Peyer's patch (tissue), 4 donors: Measurements from ENCODE around the gene RNASE8. TPM values are rescaled to one million over a fixed set of nuclear protein-coding genes. Genes with fewer than 3 reads are reported as not detected.

ENCODE experiments used
- DNase-seq, 3 donors: peaks; one replicate each; pipeline ENCODE4 v3.0.0-alpha.2; 2017 to 2019
- H3K27ac ChIP-seq, 4 donors: fragments of 200-600 bp; sonication (generic); one replicate each; pipeline ENCODE4 v1.5.1; 2016 to 2019
- H3K27me3 ChIP-seq, 2 donors: fragments of 200-600 bp; sonication (generic); one replicate each; pipeline ENCODE4 v1.5.1; 2019
- H3K36me3 ChIP-seq, 3 donors: fragments of 200-600 bp; sonication (generic); one replicate each; pipeline ENCODE4 v1.5.1; 2016 to 2019
- H3K4me1 ChIP-seq, 4 donors: fragments of 200-600 bp; sonication (generic); one replicate each; pipeline ENCODE4 v1.5.1; 2016 to 2019
- H3K4me3 ChIP-seq, 4 donors: fragments of 200-600 bp; sonication (generic); 1 replicate in 3 of 4; 2 replicates in 1 of 4; pipeline ENCODE4 v1.5.1; 2016 to 2019; ENCODE audit warnings: mild to moderate bottlenecking in 1 of 4
- H3K9me3 ChIP-seq, 4 donors: fragments of 200-600 bp; sonication (generic); one replicate each; pipeline ENCODE4 v1.5.1; 2016 to 2019; ENCODE audit warnings: mild to moderate bottlenecking in 1 of 4
- POLR2A ChIP-seq, 2 donors: fragments of 450-650 bp; IDR thresholded peaks; one replicate each; pipeline ENCODE4 v1.5.1; 2017; ENCODE audit warnings: antibody characterized with exemption in 2 of 2, mild to moderate bottlenecking in 2 of 2, moderate library complexity in 2 of 2
- total RNA-seq, 4 donors: library from RNA; depleted of rRNA; stranded (reverse); fragments of >200 nt; gene quantifications; one replicate each; pipeline ENCODE4 v1.1.0, GENCODE V29; 2016
- TF ChIP-seq, protein P1 (sequence below), 6 experiments: fragments of 450-650 bp in 4 of 6; fragments of 200-600 bp in 2 of 6; sonication (generic) in 1 of 6; IDR thresholded peaks; one replicate each; pipeline ENCODE4 v1.5.1; 2017 to 2019; ENCODE audit warnings: antibody characterized with exemption in 6 of 6, mild to moderate bottlenecking in 3 of 6, moderate library complexity in 1 of 6

Gene RNASE8
- total RNA-seq, 4 donors from 2014 or later: not detected

DNA sequence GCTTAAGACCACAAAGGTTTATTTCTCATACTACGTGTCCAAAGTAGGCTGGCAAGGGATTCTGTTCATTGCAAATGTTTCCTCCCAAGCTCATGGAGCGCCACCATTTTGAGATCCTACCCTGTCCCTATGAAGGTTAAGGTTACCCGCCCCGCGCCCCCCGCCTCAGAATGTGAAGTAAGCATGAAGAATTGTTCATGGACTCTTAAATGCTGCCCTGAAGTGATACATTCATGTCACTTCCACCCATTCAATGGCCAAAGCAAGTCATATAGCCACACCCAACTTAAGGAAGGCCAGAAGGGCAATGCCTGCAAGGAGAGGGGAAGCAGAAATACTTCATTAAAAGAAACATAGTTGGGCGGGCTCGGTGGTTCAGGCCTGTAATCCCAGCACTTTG, 47.5 kb downstream of the RNASE8 start:
- peak overlapping the region in 1 of 4 donors; percentile 65 for H3K4me3 ChIP-seq
- DNase-seq: no peak

DNA sequence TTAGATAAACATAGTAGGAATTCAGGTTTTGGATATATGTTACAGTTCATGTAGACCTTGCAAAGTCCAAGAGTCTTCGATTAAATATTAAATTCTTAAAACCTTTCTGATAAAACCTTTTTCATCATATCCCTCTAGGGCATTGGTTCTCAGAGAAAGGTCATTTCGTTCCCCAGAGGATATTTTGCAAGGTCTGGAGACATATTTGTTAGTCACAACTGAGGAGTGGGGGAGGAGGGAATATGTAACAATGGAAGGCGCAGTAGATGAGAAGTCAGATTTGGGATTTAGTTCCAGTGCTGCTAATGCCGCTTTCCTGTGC, 48.5 kb downstream of the RNASE8 start:
- peak overlapping the region in 3 of 4 donors; percentile 6 to 19 (median 6) for H3K27ac ChIP-seq
- TF ChIP-seq, protein P1, sequence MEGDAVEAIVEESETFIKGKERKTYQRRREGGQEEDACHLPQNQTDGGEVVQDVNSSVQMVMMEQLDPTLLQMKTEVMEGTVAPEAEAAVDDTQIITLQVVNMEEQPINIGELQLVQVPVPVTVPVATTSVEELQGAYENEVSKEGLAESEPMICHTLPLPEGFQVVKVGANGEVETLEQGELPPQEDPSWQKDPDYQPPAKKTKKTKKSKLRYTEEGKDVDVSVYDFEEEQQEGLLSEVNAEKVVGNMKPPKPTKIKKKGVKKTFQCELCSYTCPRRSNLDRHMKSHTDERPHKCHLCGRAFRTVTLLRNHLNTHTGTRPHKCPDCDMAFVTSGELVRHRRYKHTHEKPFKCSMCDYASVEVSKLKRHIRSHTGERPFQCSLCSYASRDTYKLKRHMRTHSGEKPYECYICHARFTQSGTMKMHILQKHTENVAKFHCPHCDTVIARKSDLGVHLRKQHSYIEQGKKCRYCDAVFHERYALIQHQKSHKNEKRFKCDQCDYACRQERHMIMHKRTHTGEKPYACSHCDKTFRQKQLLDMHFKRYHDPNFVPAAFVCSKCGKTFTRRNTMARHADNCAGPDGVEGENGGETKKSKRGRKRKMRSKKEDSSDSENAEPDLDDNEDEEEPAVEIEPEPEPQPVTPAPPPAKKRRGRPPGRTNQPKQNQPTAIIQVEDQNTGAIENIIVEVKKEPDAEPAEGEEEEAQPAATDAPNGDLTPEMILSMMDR (IDR thresholded peaks at IDR 0.05): no peak
- no peak for TF ChIP-seq POLR2A (IDR thresholded peaks at IDR 0.05)
- DNase-seq: no peak
- peaks cover 0 to 4% (median 0%) of the 10 kb centered on the region in 4 donors for H3K9me3 ChIP-seq
- H3K4me3 ChIP-seq: no peak overlapping the region
- H3K4me1 ChIP-seq: peaks cover 0 to 42% (median 12%) of the 10 kb centered on the region in 4 donors
- H3K27me3 ChIP-seq: no peaks in the 10 kb centered on the region
- H3K36me3 ChIP-seq: no peaks in the 10 kb centered on the region

More for the DNA sequence above, 47.5 kb downstream of the RNASE8 start:
- Histone ChIP-seq H3K9me3 (peaks cover 0 to 4% (median 0%) of the 10 kb centered on the region in 4 donors), H3K27ac (peak overlapping the region; percentile 93 to 97 (median 96)), H3K4me1 (peaks cover 0 to 42% (median 12%) of the 10 kb centered on the region in 4 donors), H3K27me3 (no peaks in the 10 kb centered on the region), H3K36me3 (no peaks in the 10 kb centered on the region)
- no peak for TF ChIP-seq POLR2A (IDR thresholded peaks at IDR 0.05)
- TF ChIP-seq, protein P1 (IDR thresholded peaks at IDR 0.05): no peak

DNA sequence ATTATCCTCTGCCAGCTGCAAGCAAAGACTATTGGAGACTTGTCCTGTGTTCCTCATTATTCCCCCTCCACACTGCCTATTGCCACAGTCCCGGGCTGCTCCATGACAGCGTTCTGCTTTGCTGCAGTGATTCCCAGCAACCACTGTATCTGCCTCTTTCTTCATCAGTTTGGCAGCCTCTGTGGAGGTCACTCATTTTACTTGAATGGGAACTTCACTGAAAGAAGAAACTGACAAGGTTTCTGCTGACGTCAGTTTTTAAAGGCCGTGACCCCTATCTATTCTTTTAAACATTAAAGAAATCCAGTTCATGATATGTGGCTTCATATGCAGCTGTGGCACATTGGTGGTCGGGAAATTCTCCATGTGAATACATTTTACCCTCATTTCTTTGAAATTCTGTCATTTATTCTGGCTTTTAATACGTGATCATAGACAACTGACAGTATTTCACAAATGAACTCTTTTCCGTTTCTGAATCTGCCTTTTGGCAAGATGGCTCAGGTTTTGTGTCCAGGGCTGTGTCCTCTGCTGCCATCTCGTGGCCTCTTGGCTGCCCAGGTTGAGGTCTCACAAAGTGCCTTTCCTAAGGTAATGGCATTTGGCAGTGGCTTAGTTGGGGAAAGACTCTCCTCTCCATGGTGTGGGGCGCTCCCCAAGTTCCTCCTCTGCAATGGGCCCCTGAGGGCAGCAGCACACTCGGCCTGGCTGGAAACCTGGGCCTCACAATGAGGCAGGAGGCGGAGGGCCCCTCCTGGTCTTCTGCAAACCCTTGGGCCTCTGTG, 49.1 kb downstream of the RNASE8 start:
- TF ChIP-seq POLR2A (IDR thresholded peaks at IDR 0.05): no peak
- TF ChIP-seq, protein P1 (IDR thresholded peaks at IDR 0.05): peak; percentile 69 to 92 (median 87)
- Histone ChIP-seq H3K27ac (peak overlapping the region in 3 of 4 donors; percentile 6 to 19 (median 18)), H3K4me1 (peaks cover 0 to 42% (median 12%) of the 10 kb centered on the region in 4 donors), H3K9me3 (peaks cover 0 to 4% (median 0%) of the 10 kb centered on the region in 4 donors), H3K27me3 (no peaks in the 10 kb centered on the region), H3K4me3 (no peak overlapping the region), H3K36me3 (no peaks in the 10 kb centered on the region)
- DNase-seq: peak; percentile 77 to 94 (median 85)

DNA sequence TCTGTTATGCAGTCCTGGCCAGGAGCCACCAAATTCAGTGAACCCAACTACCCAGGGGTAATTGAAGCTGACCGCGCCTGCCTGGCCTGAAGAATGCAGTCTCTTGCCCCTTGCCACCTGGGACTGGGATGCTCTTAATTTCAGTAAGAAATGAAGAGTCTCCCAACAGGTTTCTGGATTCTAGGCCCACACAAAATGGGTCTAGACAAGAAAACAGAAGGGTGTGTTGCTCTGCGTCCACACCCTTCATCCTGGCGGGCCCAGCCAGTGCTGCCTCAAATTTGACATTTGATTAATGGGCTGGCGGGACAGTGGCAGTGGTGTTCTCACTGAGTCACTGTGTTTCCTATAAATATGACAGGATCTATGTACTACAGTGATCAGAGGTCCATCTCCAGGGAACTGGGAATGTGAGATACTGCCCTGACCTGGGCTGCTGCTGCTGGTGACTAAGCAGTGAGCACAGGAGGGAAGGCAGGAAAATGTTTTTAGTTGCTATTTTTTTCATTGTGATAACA, 49.7 kb downstream of the RNASE8 start:
- peaks cover 0 to 39% (median 12%) of the 10 kb centered on the region in 4 donors for H3K4me1 ChIP-seq
- DNase-seq: no peak
- TF ChIP-seq, protein P1 (IDR thresholded peaks at IDR 0.05): no peak
- TF ChIP-seq POLR2A (IDR thresholded peaks at IDR 0.05): no peak
- peak overlapping the region in 1 of 4 donors; percentile 18 for H3K27ac ChIP-seq
- H3K4me3 ChIP-seq: no peak overlapping the region
- H3K36me3 ChIP-seq: no peaks in the 10 kb centered on the region
- peaks cover 0 to 4% (median 0%) of the 10 kb centered on the region in 4 donors for H3K9me3 ChIP-seq
- H3K27me3 ChIP-seq: no peaks in the 10 kb centered on the region

Other genes starting within 250 kb of the RNASE8 start
- gene RNASE3, start 166.4 kb upstream of the RNASE8 start, total RNA-seq: not detected
- gene RNASE2, start 102.3 kb upstream of the RNASE8 start, total RNA-seq: not detected
- gene METTL17, start 67.8 kb upstream of the RNASE8 start, total RNA-seq: 100 to 1,000 TPM; 118 to 166 (median 124) TPM
- 1 to 10 TPM in 2 of 4 donors, not detected in 2; 1.0 to 1.1 TPM for gene SLC39A2, start 58.5 kb upstream of the RNASE8 start, total RNA-seq
- gene NDRG2, start 32.8 kb upstream of the RNASE8 start, total RNA-seq: 100 to 1,000 TPM in 3 of 4 donors, 10 to 100 TPM in 1; 85.6 to 137 (median 127) TPM
- not detected for gene TPPP2, start 27.6 kb upstream of the RNASE8 start, total RNA-seq
- not detected for gene RNASE13, start 23.0 kb upstream of the RNASE8 start, total RNA-seq
- gene RNASE7, start 15.5 kb upstream of the RNASE8 start, total RNA-seq: not detected
- 10 to 100 TPM; 19.8 to 57.8 (median 34.6) TPM for gene ARHGEF40, start 12.5 kb downstream of the RNASE8 start, total RNA-seq
- 10 to 100 TPM; 41.3 to 68.8 (median 63.2) TPM for gene ZNF219, start 40.8 kb downstream of the RNASE8 start, total RNA-seq
- 100 to 1,000 TPM in 3 of 4 donors, 1 to 10 TPM in 1; 9.1 to 140 (median 124) TPM for gene TMEM253, start 43.2 kb downstream of the RNASE8 start, total RNA-seq
- gene OR5AU1, start 98.2 kb downstream of the RNASE8 start, total RNA-seq: not detected
- 100 to 1,000 TPM; 201 to 392 (median 259) TPM for gene HNRNPC, start 211.6 kb downstream of the RNASE8 start, total RNA-seq
- 1 to 10 TPM in 1 of 4 donors, under 1 TPM in 1, not detected in 2; 0.40 to 3.3 TPM for gene RPGRIP1, start 222.3 kb downstream of the RNASE8 start, total RNA-seq